ENCODE data around the gene PRUNE2. TPM values are rescaled to one million over a fixed set of nuclear protein-coding genes. Genes with fewer than 3 reads are reported as not detected.

The PRUNE2 gene
- total RNA-seq, 2 experiments from 2014 or later = 0.53 to 0.57 TPM

- Mint-ChIP-seq H3K27ac (no peak overlapping the region), H3K9me3 (ENCODE audit: low read depth) (no peaks in the 10 kb centered on the region), H3K4me3 (no peak overlapping the region), H3K27me3 (peaks cover 24% of the 10 kb centered on the region), H3K36me3 (ENCODE audit: low read depth) (no peaks in the 10 kb centered on the region), H3K4me1 (no peaks in the 10 kb centered on the region)
- intact Hi-C loops (cut with DNase I, micrococcal nuclease) = loop anchor here (1.0 to 10.0 kb wide), 7 partner anchors 37 to 1437 kb away; partner anchors contain the start of gene RFK (in 1 of the 2)
- POLR2A ChIA-PET = interaction anchor here (0.6 kb wide), 1 partner anchor 310 kb away, joined by 6 read pairs; the partner anchor contains the start of gene RFK
- no peak for ATAC-seq
- CTCF ChIA-PET = interaction anchor here (0.6 to 2.2 kb wide), 15 partner anchors 13 to 303 kb away, joined by 3 to 10 read pairs (median 3); partner anchors contain the start of gene GCNT1
- DNase-seq = no peak
Observed at GRCh38 chr9:76704593-76705204, 201.2 kb downstream of the PRUNE2 start.

DNA sequence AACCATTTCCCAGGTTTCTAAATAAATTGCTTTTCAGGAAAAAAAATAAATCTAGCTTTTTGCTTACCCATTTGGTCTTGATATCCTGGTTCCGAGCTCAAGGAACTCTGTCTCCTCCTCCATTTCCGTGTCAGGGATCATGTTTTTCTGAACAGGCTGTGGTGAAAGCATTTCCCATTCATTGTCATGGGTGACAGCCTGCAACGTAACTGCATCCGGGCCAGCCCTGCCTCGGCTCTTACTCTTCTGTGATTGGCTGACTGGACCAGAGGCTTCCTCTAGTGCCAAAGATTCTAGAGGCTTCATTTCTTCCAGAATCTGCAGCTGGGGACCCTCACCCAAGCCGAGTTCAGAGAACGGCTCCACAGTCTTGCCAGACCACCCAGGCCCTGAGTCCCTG is 202.6 kb downstream of the PRUNE2 start:
- CTCF ChIA-PET = interaction anchor here (0.7 to 2.1 kb wide), 9 partner anchors 10 to 302 kb away, joined by 3 to 10 read pairs (median 4); no protein-coding TSS in a partner anchor
- POLR2A ChIA-PET = no interaction called here
- no peak overlapping the region for H3K27ac Mint-ChIP-seq

GRCh38 chr9:76701441-76702039 is 204.4 kb downstream of the PRUNE2 start:
- intact Hi-C loops (cut with DNase I, micrococcal nuclease) = loop anchor here (5.0 to 10.0 kb wide), 3 partner anchors 34 to 1434 kb away; no protein-coding TSS in a partner anchor
- ATAC-seq (no peak), DNase-seq (no peak)
- Mint-ChIP-seq H3K9me3 (ENCODE audit: low read depth) (no peaks in the 10 kb centered on the region), H3K36me3 (ENCODE audit: low read depth) (no peaks in the 10 kb centered on the region), H3K4me3 (no peak overlapping the region), H3K27ac (no peak overlapping the region), H3K4me1 (no peaks in the 10 kb centered on the region), H3K27me3 (peaks cover 14% of the 10 kb centered on the region)
- ChIA-PET CTCF (interaction anchor here (0.6 to 2.8 kb wide), 7 partner anchors 10 to 521 kb away, joined by 3 to 11 read pairs (median 4); no protein-coding TSS in a partner anchor), POLR2A (no interaction called here)

More for the DNA sequence above, 202.6 kb downstream of the PRUNE2 start:
- ATAC-seq (no peak), DNase-seq (peak; percentile 32)
- H3K9me3 Mint-ChIP-seq (ENCODE audit: low read depth) = no peaks in the 10 kb centered on the region
- H3K4me1 Mint-ChIP-seq = no peaks in the 10 kb centered on the region
- H3K27me3 Mint-ChIP-seq = peaks cover 15% of the 10 kb centered on the region
- H3K4me3 Mint-ChIP-seq = no peak overlapping the region
- intact Hi-C loops (cut with DNase I, micrococcal nuclease) = loop anchor here (5.0 to 10.0 kb wide), 3 partner anchors 36 to 1436 kb away; no protein-coding TSS in a partner anchor
- no peaks in the 10 kb centered on the region for H3K36me3 Mint-ChIP-seq (ENCODE audit: low read depth)

DNA sequence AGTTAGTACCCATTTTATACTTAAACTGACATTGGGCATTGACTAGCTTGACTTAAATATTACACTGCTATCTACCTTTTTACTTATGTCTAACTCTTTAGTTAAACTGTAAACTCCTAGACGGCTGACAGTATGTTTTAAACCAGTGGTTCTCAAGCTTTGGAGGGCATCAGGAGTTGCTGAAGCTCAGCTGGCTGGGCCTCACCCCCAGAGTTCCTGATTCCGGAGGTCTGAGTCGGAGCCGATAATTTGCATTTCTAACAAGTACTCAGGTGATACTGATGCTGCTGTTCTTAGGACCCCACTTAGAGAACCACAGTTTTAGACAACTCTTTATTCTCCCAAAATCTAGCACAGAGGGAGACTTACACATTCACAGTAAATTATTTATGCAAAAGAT is 205.0 kb downstream of the PRUNE2 start:
- Mint-ChIP-seq H3K27me3 (peaks cover 11% of the 10 kb centered on the region), H3K9me3 (ENCODE audit: low read depth) (no peaks in the 10 kb centered on the region), H3K4me3 (no peak overlapping the region), H3K4me1 (no peaks in the 10 kb centered on the region), H3K27ac (no peak overlapping the region), H3K36me3 (ENCODE audit: low read depth) (no peaks in the 10 kb centered on the region)
- no peak for ATAC-seq
- intact Hi-C loops (cut with DNase I, micrococcal nuclease) = loop anchor here (5.0 to 10.0 kb wide), 3 partner anchors 34 to 1434 kb away; no protein-coding TSS in a partner anchor
- no peak for DNase-seq
- POLR2A ChIA-PET = no interaction called here
- CTCF ChIA-PET = interaction anchor here (0.9 to 2.8 kb wide), 6 partner anchors 13 to 521 kb away, joined by 3 to 11 read pairs (median 4); no protein-coding TSS in a partner anchor

- Mint-ChIP-seq H3K27ac (no peak overlapping the region), H3K27me3 (peaks cover 17% of the 10 kb centered on the region), H3K36me3 (ENCODE audit: low read depth) (no peaks in the 10 kb centered on the region), H3K4me1 (no peaks in the 10 kb centered on the region), H3K4me3 (no peak overlapping the region), H3K9me3 (ENCODE audit: low read depth) (no peaks in the 10 kb centered on the region)
- POLR2A ChIA-PET = no interaction called here
- CTCF ChIA-PET = interaction anchor here (0.8 to 2.8 kb wide), 7 partner anchors 9 to 340 kb away, joined by 3 to 11 read pairs (median 4); partner anchors contain the start of gene RFK
- ATAC-seq (no peak), DNase-seq (no peak)
- intact Hi-C loops (cut with DNase I, micrococcal nuclease) = loop anchor here (5.0 to 10.0 kb wide), 3 partner anchors 33 to 1433 kb away; no protein-coding TSS in a partner anchor
Observed at GRCh38 chr9:76699971-76700370, 205.9 kb downstream of the PRUNE2 start.

DNA sequence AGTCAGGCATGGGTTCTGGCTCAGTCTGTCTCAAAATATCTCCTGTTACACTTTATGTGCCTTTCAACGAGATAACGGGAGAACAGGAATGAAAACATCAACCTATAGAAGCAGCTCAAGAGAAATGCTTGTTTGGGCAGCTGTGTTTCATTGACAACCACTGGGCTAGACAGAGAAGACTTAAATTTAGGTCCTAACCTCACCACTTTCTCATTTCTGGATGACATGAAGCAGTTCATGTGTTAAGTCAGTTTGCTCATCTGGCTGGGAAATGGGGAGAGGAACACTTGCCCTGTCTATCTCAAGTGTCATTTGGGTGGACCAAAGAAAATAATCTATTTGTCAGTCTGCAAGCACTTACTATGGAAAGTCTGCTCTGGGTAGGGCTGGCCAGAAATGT is 208.4 kb downstream of the PRUNE2 start:
- POLR2A ChIA-PET = no interaction called here

GRCh38 chr9:76697081-76697480 is 208.8 kb downstream of the PRUNE2 start:
- H3K36me3 Mint-ChIP-seq (ENCODE audit: low read depth) = no peaks in the 10 kb centered on the region
- H3K27me3 Mint-ChIP-seq = peaks cover 14% of the 10 kb centered on the region
- no peaks in the 10 kb centered on the region for H3K9me3 Mint-ChIP-seq (ENCODE audit: low read depth)
- no peak overlapping the region for H3K27ac Mint-ChIP-seq
- H3K4me3 Mint-ChIP-seq = no peak overlapping the region
- H3K4me1 Mint-ChIP-seq = peaks cover under 1% of the 10 kb centered on the region
- CTCF ChIA-PET = no interaction called here
- intact Hi-C loops (cut with DNase I, micrococcal nuclease) = no loop called here
- POLR2A ChIA-PET = no interaction called here
- no peak for DNase-seq
- ATAC-seq = no peak

More for the DNA sequence above, 208.4 kb downstream of the PRUNE2 start:
- Mint-ChIP-seq H3K4me1 (no peaks in the 10 kb centered on the region), H3K4me3 (no peak overlapping the region), H3K27ac (no peak overlapping the region), H3K9me3 (ENCODE audit: low read depth) (no peaks in the 10 kb centered on the region), H3K27me3 (peaks cover 13% of the 10 kb centered on the region), H3K36me3 (ENCODE audit: low read depth) (no peaks in the 10 kb centered on the region)
- ATAC-seq = no peak
- CTCF ChIA-PET = no interaction called here
- intact Hi-C loops (cut with DNase I, micrococcal nuclease) = no loop called here
- DNase-seq = no peak

GRCh38 chr9:76693912-76694311 is 212.0 kb downstream of the PRUNE2 start:
- intact Hi-C loops (cut with DNase I, micrococcal nuclease) = no loop called here
- Mint-ChIP-seq H3K27me3 (peaks cover 29% of the 10 kb centered on the region), H3K4me3 (no peak overlapping the region), H3K27ac (no peak overlapping the region), H3K4me1 (peaks cover 6% of the 10 kb centered on the region), H3K36me3 (ENCODE audit: low read depth) (no peaks in the 10 kb centered on the region), H3K9me3 (ENCODE audit: low read depth) (no peaks in the 10 kb centered on the region)
- ATAC-seq (no peak), DNase-seq (no peak)
- CTCF ChIA-PET = interaction anchor here (1.2 kb wide), 1 partner anchor 10 kb away, joined by 3 read pairs; no protein-coding TSS in a partner anchor
- POLR2A ChIA-PET = no interaction called here

- no peak overlapping the region for H3K27ac Mint-ChIP-seq
- peaks cover 16% of the 10 kb centered on the region for H3K4me1 Mint-ChIP-seq
- H3K4me3 Mint-ChIP-seq = no peak overlapping the region
- ChIA-PET CTCF (interaction anchor here (0.9 to 1.5 kb wide), 3 partner anchors 9 to 251 kb away, joined by 3 to 4 read pairs (median 3); no protein-coding TSS in a partner anchor), POLR2A (interaction anchor here (0.8 kb wide), 1 partner anchor 299 kb away, joined by 3 read pairs; the partner anchor contains the start of gene RFK)
- H3K36me3 Mint-ChIP-seq (ENCODE audit: low read depth) = no peaks in the 10 kb centered on the region
- H3K9me3 Mint-ChIP-seq (ENCODE audit: low read depth) = no peaks in the 10 kb centered on the region
- intact Hi-C loops (cut with DNase I, micrococcal nuclease) = no loop called here
- peaks cover 32% of the 10 kb centered on the region for H3K27me3 Mint-ChIP-seq
- DNase-seq (no peak), ATAC-seq (no peak)
Observed at GRCh38 chr9:76692458-76693129, 213.3 kb downstream of the PRUNE2 start.

DNA sequence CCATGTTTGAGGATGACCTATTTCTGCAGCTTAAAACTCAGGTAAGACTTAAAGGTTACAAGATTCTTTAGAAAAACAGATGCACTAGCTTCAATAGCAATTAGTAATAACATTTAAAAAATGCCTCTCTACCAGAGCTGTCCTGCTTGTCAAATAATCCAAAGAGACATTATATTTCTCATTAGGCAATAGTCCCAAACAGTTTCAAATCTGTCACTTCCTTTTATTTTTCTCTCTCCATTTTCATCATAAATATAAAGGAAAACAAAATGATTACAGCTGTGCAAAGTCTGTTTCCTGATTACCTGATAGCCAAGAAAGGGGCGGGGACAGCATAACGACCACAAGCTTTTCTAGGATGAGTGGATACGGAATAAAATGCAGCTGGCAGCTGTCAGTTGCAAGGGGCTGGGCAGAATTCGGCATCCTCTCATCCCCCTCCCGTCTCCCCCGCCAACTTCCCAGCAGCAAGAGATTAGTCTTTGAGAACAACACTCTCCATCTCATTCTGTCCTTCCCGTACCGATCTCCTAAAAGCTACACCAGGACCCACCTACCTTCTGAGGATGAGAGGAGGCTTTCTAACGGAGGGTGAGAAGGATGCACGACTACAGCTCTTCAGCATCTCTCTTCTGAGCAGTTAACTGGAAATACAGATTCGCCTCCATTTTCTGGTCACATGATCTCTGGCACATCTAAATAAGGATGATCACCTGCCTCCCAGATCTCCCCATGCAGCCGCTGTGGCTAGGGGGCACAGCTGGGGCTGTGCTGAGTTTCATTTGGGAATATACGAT is 214.2 kb downstream of the PRUNE2 start:
- Mint-ChIP-seq H3K36me3 (ENCODE audit: low read depth) (no peaks in the 10 kb centered on the region), H3K9me3 (ENCODE audit: low read depth) (no peaks in the 10 kb centered on the region), H3K4me1 (peaks cover 17% of the 10 kb centered on the region), H3K27ac (peak overlapping the region; percentile 33), H3K4me3 (peak overlapping the region; percentile 47), H3K27me3 (peaks cover 32% of the 10 kb centered on the region)
- ATAC-seq = peak; percentile 33
- ChIA-PET CTCF (interaction anchor here (0.6 to 1.5 kb wide), 8 partner anchors 8 to 250 kb away, joined by 3 to 6 read pairs (median 4); no protein-coding TSS in a partner anchor), POLR2A (interaction anchor here (0.8 kb wide), 1 partner anchor 298 kb away, joined by 3 read pairs; the partner anchor contains the start of gene RFK)
- intact Hi-C loops (cut with DNase I, micrococcal nuclease) = no loop called here
- DNase-seq = no peak

All from activated CD4-positive, alpha-beta T cell treated with anti-CD3 and anti-CD28 coated beads for 36 hours (primary cell).